Activated B cell treated with CpG ODN at 0.5 μM for 24 hours (primary cell): ENCODE results near the gene LHX6. TPM values are rescaled to one million over a fixed set of nuclear protein-coding genes. Genes with fewer than 3 reads are reported as not detected.

Experiments
- ATAC-seq: fragments of 200-7000 bp; cut with Tn5 transposase; one replicate; pipeline ENCODE4 v1.10.0; 2021; ENCODE audit warnings: low read depth, mild to moderate bottlenecking, moderate library complexity
- CTCF ChIA-PET: fragments of 350-600 bp; sonication (Branson Sonifier 250); formaldehyde crosslinking; loops from one replicate; lab custom pipeline; 2021; ENCODE audit warnings: antibody characterized with exemption; lab: Charles Lee
- POLR2A ChIA-PET: fragments of 350-600 bp; sonication (Branson Sonifier 250); formaldehyde crosslinking; loops from one replicate; lab custom pipeline; 2021; ENCODE audit warnings: antibody characterized with exemption; lab: Charles Lee
- DNase-seq: peaks from one replicate; pipeline ENCODE4 v3.0.0; 2022
- H3K27ac Mint-ChIP-seq: one replicate; pipeline ENCODE4 v1.8.0; 2020; ENCODE audit warnings: mixed read lengths
- H3K27me3 Mint-ChIP-seq: one replicate; pipeline ENCODE4 v1.8.0; 2021; ENCODE audit warnings: mixed read lengths
- H3K36me3 Mint-ChIP-seq: one replicate; pipeline ENCODE4 v1.8.0; 2021; ENCODE audit warnings: low read depth, mixed read lengths
- H3K4me1 Mint-ChIP-seq: one replicate; pipeline ENCODE4 v1.8.0; 2021; ENCODE audit warnings: mixed read lengths
- H3K4me3 Mint-ChIP-seq: one replicate; pipeline ENCODE4 v1.8.0; 2020; ENCODE audit warnings: mild to moderate bottlenecking, mixed read lengths
- H3K9me3 Mint-ChIP-seq: one replicate; pipeline ENCODE4 v1.8.0; 2020; ENCODE audit warnings: mixed read lengths
- CTCF ChIP-seq: fragments of 200-600 bp; IDR thresholded peaks from one replicate; pipeline ENCODE4 v1.8.0; 2022; ENCODE audit warnings: antibody characterized with exemption, mild to moderate bottlenecking
- intact Hi-C: fragments of 100-400 bp; cut with micrococcal nuclease; formaldehyde crosslinking; loops from one replicate; pipeline ENCODE4 v1.15.1; 2024
- total RNA-seq: library from RNA; stranded (reverse); gene quantifications from 2 replicates; pipeline ENCODE4 v1.2.3, GENCODE V29; 2022

LHX6 gene
- total RNA-seq, 1 donor from 2014 or later, result not detected

DNA sequence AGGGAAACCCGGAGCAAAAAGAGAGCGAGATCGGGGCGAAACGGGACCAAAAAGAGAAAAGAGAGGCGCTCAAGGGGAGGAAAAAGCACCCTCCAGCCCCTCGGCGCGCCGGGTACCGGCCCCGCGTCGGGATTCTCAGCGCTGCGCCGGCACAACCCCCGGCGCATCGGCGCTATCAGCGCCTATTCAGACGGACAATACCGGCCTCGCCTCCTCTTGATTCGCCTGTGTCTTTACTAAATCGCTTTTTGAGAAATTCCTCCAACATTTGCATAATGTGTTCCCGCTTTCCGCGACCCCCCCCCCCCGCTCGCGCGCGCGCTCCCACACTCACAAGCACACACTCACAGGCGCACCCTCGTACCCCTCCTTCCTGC is 578 bp downstream of the LHX6 start:
- ChIA-PET POLR2A (interaction anchor here (0.7 kb wide), 2 partner anchors 1216 to 1335 kb away, joined by 5 to 7 read pairs; no protein-coding TSS in a partner anchor), CTCF (no interaction called here)
- DNase-seq, result no peak
- peaks cover 4% of the 10 kb centered on the region for H3K4me1 Mint-ChIP-seq
- peak; percentile 18 for ATAC-seq
- H3K27me3 Mint-ChIP-seq, result peaks cover 27% of the 10 kb centered on the region
- no peaks in the 10 kb centered on the region for H3K9me3 Mint-ChIP-seq
- no peak for TF ChIP-seq CTCF
- H3K4me3 Mint-ChIP-seq, result peak overlapping the region; percentile 58
- H3K27ac Mint-ChIP-seq, result no peak overlapping the region
- intact Hi-C loops, result no loop called here
- no peaks in the 10 kb centered on the region for H3K36me3 Mint-ChIP-seq

- Mint-ChIP-seq H3K36me3 (no peaks in the 10 kb centered on the region), H3K27me3 (peaks cover 27% of the 10 kb centered on the region), H3K4me3 (no peak overlapping the region)
These were observed 1.2 kb downstream of the LHX6 start for GRCh38 chr9:122227575-122227900.

GRCh38 chr9:122226758-122227574 is 1.8 kb downstream of the LHX6 start:
- no peak for ATAC-seq
- H3K27me3 Mint-ChIP-seq, result peaks cover 32% of the 10 kb centered on the region
- no peak overlapping the region for H3K27ac Mint-ChIP-seq
- intact Hi-C loops, result no loop called here
- H3K9me3 Mint-ChIP-seq, result no peaks in the 10 kb centered on the region
- ChIA-PET POLR2A (no interaction called here), CTCF (no interaction called here)
- DNase-seq, result no peak
- no peaks in the 10 kb centered on the region for H3K36me3 Mint-ChIP-seq
- peaks cover 7% of the 10 kb centered on the region for H3K4me1 Mint-ChIP-seq
- no peak for TF ChIP-seq CTCF
- H3K4me3 Mint-ChIP-seq, result peak overlapping the region; percentile 9

More at GRCh38 chr9:122227575-122227900, 1.2 kb downstream of the LHX6 start:
- H3K4me1 Mint-ChIP-seq, result peaks cover 7% of the 10 kb centered on the region
- POLR2A ChIA-PET, result no interaction called here
- no peak for TF ChIP-seq CTCF
- H3K9me3 Mint-ChIP-seq, result no peaks in the 10 kb centered on the region
- CTCF ChIA-PET, result no interaction called here
- intact Hi-C loops, result no loop called here
- no peak for ATAC-seq
- no peak for DNase-seq
- H3K27ac Mint-ChIP-seq, result peak overlapping the region; percentile 13

DNA sequence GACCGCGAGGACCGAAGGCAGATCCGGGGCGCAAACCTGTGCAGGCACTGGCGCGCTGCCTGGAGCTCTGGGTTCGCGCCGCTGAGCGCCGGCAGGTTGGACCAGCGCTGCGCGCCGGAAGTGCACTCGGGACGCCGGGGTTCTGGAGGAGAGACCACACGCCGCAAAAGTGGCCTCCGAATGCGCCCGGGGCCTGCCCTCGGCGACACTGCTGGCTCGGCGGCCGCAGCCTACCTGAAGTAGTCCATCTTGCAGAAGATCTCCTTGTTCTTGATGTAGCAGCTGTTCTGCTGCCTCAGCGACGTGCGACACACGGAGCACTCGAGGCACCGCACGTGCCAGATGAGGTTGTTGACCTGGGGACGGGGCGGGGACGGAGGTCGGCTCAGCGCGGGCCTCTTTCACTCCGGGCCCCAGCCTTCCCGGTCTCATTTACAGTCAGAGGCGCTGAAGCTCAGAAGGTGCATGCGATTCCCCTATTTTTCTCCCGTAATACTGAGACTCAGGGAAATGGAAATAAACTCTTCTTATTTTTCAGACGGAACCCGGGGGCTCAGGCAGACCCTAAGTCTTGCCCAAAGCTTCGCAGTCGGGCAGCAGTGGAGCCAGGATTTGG is 2.5 kb downstream of the LHX6 start:
- POLR2A ChIA-PET, result no interaction called here
- CTCF ChIA-PET, result no interaction called here

More for the DNA sequence above, 2.5 kb downstream of the LHX6 start:
- Mint-ChIP-seq H3K27me3 (peaks cover 37% of the 10 kb centered on the region), H3K4me1 (peaks cover 7% of the 10 kb centered on the region), H3K4me3 (no peak overlapping the region), H3K36me3 (no peaks in the 10 kb centered on the region), H3K27ac (no peak overlapping the region), H3K9me3 (no peaks in the 10 kb centered on the region)
- DNase-seq (no peak), ATAC-seq (no peak)
- intact Hi-C loops, result no loop called here
- TF ChIP-seq CTCF, result no peak
